ENCODE data around the gene MBNL1. TPM values are rescaled to one million over a fixed set of nuclear protein-coding genes. Genes with fewer than 3 reads are reported as not detected.

Gene MBNL1
- total and polyA plus RNA-seq, 8 donors = 15.2 to 73.2 (median 40.2) TPM

DNA sequence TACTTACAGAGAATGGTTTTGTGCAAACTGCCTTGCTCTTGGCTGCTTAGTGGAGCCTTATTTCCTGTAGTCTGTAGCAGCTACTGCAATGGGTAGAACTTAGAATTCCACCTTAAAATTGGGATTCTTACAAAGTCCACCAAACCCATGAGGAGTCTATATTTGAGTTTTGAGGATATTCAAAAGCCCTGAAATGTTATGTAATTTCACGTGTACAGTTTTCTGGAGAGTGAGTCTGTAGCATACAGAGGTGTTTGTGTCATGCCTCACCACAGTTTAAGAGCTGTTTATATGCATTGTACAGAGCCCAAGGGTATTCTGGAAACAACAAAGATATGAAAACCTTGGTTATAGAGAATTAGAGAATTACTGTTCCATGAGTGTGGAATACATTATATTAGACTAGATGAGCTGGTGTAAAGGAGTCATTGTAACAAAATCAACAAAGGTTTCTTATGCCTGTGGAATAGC is 114.4 kb downstream of the MBNL1 start:
- Histone ChIP-seq H3K4me1 (peaks cover 13 to 73% (median 57%) of the 10 kb centered on the region in 3 donors), H3K36me3 (no peaks in the 10 kb centered on the region), H3K9me3 (no peaks in the 10 kb centered on the region), H3K27me3 (no peaks in the 10 kb centered on the region), H3K27ac (peak overlapping the region in 2 of 4 donors; percentile 59 to 70), H3K4me3 (peak overlapping the region in 1 of 4 donors; percentile 19)
- FAIRE-seq = no peak
- TF ChIP-seq, protein P1, sequence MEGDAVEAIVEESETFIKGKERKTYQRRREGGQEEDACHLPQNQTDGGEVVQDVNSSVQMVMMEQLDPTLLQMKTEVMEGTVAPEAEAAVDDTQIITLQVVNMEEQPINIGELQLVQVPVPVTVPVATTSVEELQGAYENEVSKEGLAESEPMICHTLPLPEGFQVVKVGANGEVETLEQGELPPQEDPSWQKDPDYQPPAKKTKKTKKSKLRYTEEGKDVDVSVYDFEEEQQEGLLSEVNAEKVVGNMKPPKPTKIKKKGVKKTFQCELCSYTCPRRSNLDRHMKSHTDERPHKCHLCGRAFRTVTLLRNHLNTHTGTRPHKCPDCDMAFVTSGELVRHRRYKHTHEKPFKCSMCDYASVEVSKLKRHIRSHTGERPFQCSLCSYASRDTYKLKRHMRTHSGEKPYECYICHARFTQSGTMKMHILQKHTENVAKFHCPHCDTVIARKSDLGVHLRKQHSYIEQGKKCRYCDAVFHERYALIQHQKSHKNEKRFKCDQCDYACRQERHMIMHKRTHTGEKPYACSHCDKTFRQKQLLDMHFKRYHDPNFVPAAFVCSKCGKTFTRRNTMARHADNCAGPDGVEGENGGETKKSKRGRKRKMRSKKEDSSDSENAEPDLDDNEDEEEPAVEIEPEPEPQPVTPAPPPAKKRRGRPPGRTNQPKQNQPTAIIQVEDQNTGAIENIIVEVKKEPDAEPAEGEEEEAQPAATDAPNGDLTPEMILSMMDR (IDR thresholded peaks at IDR 0.05) = no peak
- 48 to 59% methylated on average over 1 of the region's 1 CpG for WGBS, 2 donors
- intact Hi-C loops (cut with DNase I) = no loop called here
- ATAC-seq = peak in 3 of 4 donors; percentile 17 to 33 (median 30)
- DNase-seq = no peak

DNA sequence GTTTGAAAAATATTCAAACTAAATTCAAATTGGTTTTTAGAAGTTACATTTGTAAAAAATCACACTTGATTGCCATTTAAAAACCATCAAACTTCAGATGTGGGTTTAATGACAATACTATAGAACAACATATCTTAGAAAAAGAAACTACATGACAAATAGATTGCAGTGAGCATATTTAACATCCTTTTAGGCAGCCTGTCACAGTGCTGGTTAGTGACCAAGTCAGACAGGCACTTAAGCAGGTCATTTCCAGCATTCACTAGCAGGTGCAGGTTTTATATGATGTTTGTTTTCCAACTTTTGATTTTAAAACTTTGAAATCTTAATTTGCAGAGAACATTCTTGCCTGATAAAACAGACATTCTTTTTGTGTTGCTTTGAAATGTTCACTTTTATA is 115.7 kb downstream of the MBNL1 start:
- TF ChIP-seq, protein P1 (IDR thresholded peaks at IDR 0.05) = no peak
- H3K36me3 ChIP-seq = no peaks in the 10 kb centered on the region
- no peaks in the 10 kb centered on the region for H3K27me3 ChIP-seq
- intact Hi-C loops (cut with DNase I) = no loop called here
- ATAC-seq = no peak
- no peaks in the 10 kb centered on the region for H3K9me3 ChIP-seq
- H3K27ac ChIP-seq = no peak overlapping the region
- no peak overlapping the region for H3K4me3 ChIP-seq
- peaks cover 13 to 79% (median 57%) of the 10 kb centered on the region in 3 donors for H3K4me1 ChIP-seq
- no peak for DNase-seq
- FAIRE-seq = no peak

DNA sequence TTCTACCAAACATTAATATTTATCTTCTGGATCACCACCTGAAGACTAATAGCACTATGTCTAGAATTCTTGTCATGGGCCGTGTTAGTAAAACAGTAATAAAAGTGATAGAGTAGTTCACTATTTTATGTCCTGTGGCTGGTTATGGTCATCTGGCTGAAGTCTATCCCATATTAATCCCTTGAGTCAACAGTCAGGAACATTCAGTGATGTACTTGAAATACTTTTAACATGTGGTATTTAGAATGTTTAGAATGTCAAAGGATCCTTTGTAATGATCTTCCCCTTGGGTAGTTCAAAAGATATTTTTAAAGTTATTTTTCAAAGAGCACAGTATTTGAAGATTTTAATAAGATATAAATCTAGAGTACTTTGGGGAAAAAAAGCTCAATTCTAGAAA is 117.0 kb downstream of the MBNL1 start:
- 36 to 50% methylated on average over 1 of the region's 1 CpG for WGBS, 2 donors
- Histone ChIP-seq H3K27ac (no peak overlapping the region), H3K4me1 (peaks cover 7 to 66% (median 44%) of the 10 kb centered on the region in 3 donors), H3K36me3 (no peaks in the 10 kb centered on the region), H3K9me3 (no peaks in the 10 kb centered on the region), H3K4me3 (no peak overlapping the region), H3K27me3 (no peaks in the 10 kb centered on the region)
- intact Hi-C loops (cut with DNase I) = no loop called here
- TF ChIP-seq, protein P1 (IDR thresholded peaks at IDR 0.05) = no peak
- no peak for DNase-seq
- peak; percentile 43 for FAIRE-seq
- peak in 1 of 4 donors; percentile 33 for ATAC-seq

DNA sequence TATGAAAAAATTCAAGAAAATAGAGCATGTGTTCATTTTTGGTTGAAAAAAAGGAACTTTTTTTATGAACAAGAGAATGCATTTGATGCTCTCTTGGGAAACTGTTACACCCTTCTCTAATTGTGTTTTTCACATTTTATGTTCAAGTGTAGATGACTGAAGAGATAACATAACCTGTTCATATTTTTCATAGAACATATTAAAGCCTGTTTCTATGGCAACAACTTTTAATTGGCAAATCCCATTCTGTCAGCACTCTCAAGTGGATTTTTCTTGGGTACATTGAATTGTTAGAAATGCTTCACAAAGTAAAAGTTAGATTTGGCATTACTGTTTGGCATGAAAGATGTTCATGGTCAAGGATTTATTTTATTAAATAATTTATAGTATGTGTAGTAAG is 117.5 kb downstream of the MBNL1 start:
- H3K9me3 ChIP-seq = no peaks in the 10 kb centered on the region
- H3K27ac ChIP-seq = no peak overlapping the region
- no peak for DNase-seq
- H3K4me1 ChIP-seq = peaks cover 7 to 61% (median 39%) of the 10 kb centered on the region in 3 donors
- no peak for ATAC-seq
- intact Hi-C loops (cut with DNase I) = no loop called here
- FAIRE-seq = no peak
- no peak overlapping the region for H3K4me3 ChIP-seq
- H3K27me3 ChIP-seq = no peaks in the 10 kb centered on the region
- TF ChIP-seq, protein P1 (IDR thresholded peaks at IDR 0.05) = no peak
- no peaks in the 10 kb centered on the region for H3K36me3 ChIP-seq

DNA sequence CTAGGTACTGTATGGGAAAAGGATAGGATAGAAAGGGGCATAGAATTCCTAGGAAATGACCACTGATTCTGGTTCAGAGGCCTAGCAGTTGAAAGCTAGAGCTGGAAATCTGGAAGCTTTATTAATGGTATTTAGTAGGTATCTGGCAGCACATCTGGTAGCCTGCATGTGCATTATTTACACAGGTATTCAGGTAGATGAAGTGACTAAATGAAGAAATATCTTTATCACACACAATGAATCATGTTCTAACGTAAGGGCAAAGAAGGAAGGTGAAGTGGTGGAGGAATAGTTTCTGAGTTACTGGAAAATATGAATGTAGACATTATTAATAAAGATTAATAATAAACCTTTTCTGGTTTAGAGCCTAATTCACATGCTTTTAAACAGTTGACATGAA is 119.9 kb downstream of the MBNL1 start:
- H3K36me3 ChIP-seq = no peaks in the 10 kb centered on the region
- DNase-seq = no peak
- intact Hi-C loops (cut with DNase I) = no loop called here
- 47 to 49% methylated on average over 1 of the region's 1 CpG for WGBS, 2 donors
- ATAC-seq = peak in 3 of 4 donors; percentile 29 to 77 (median 69)
- peak overlapping the region in 2 of 4 donors; percentile 0 to 36 for H3K27ac ChIP-seq
- H3K4me1 ChIP-seq = peaks cover 7 to 55% (median 29%) of the 10 kb centered on the region in 3 donors
- no peak for FAIRE-seq
- H3K9me3 ChIP-seq = no peaks in the 10 kb centered on the region
- TF ChIP-seq, protein P1 (IDR thresholded peaks at IDR 0.05) = no peak
- H3K4me3 ChIP-seq = no peak overlapping the region
- H3K27me3 ChIP-seq = no peaks in the 10 kb centered on the region
